Vagina (tissue), 2 donors: ENCODE results near the gene ADAM15. TPM values are rescaled to one million over a fixed set of nuclear protein-coding genes. Genes with fewer than 3 reads are reported as not detected.

Source experiments
- DNase-seq, 2 donors: peaks; one replicate each; pipeline ENCODE4 v3.0.0-alpha.2; 2017; ENCODE audit errors: extremely low spot score in 2 of 2
- H3K27ac ChIP-seq: fragments of 200-600 bp; sonication (generic); one replicate; pipeline ENCODE4 v1.5.1; 2019
- H3K27me3 ChIP-seq: fragments of 200-600 bp; sonication (generic); one replicate; pipeline ENCODE4 v1.5.1; 2019
- H3K36me3 ChIP-seq, 2 donors: fragments of 200-600 bp; sonication (generic); one replicate each; pipeline ENCODE4 v1.5.1; 2017 to 2019
- H3K4me1 ChIP-seq: fragments of 200-600 bp; sonication (generic); one replicate; pipeline ENCODE4 v1.5.1; 2019
- H3K4me3 ChIP-seq, 2 donors: fragments of 200-600 bp; sonication (generic); 1 replicate in 1 of 2; 2 replicates in 1 of 2; pipeline ENCODE4 v1.5.1; 2016 to 2019
- H3K9me3 ChIP-seq: fragments of 200-600 bp; sonication (generic); one replicate; pipeline ENCODE4 v1.5.1; 2019
- CTCF ChIP-seq, 3 experiments: fragments of 450-650 bp in 2 of 3; fragments of 200-600 bp in 1 of 3; sonication (generic) in 1 of 3; IDR thresholded peaks; one replicate each; pipeline ENCODE4 v1.5.1; 2017 to 2019; ENCODE audit warnings: antibody characterized with exemption in 3 of 3, mild to moderate bottlenecking in 2 of 3, moderate library complexity in 2 of 3
- POLR2A ChIP-seq, 2 donors: fragments of 450-650 bp; IDR thresholded peaks; one replicate each; pipeline ENCODE4 v1.6.1; 2017; ENCODE audit warnings: antibody characterized with exemption in 2 of 2, mild to moderate bottlenecking in 2 of 2, moderate library complexity in 2 of 2
- POLR2AphosphoS5 ChIP-seq, 2 donors: sonication (generic); formaldehyde crosslinking; IDR thresholded peaks; one replicate each; pipeline ENCODE4 v1.9.0; 2017; ENCODE audit warnings: antibody characterized with exemption in 2 of 2, mild to moderate bottlenecking in 2 of 2, low read depth in 1 of 2; ENCODE audit not compliant: insufficient read depth in 1 of 2
- intact Hi-C: fragments of 100-400 bp; cut with DNase I; formaldehyde crosslinking; loops from one replicate; pipeline ENCODE4 v1.15.1; 2023
- total RNA-seq: library from RNA; depleted of rRNA; stranded (reverse); fragments of >200 nt; gene quantifications from one replicate; pipeline ENCODE4 v1.2.3, GENCODE V29; 2016

Gene ADAM15
- total RNA-seq, 1 donor from 2014 or later = 193 TPM

GRCh38 chr1:155062702-155063411, 11.7 kb downstream of the ADAM15 start:
- Histone ChIP-seq H3K27me3 (no peaks in the 10 kb centered on the region), H3K27ac (peak overlapping the region; percentile 79), H3K36me3 (peaks cover 0 to 31% of the 10 kb centered on the region in 2 donors), H3K4me1 (peaks cover 34% of the 10 kb centered on the region), H3K9me3 (no peaks in the 10 kb centered on the region), H3K4me3 (peak overlapping the region; percentile 71 to 84)
- no peak for TF ChIP-seq POLR2AphosphoS5 (IDR thresholded peaks at IDR 0.05; ENCODE audit: insufficient read depth in 1 of 2, low read depth in 1 of 2)
- peak; percentile 52 to 73 (median 58) for TF ChIP-seq CTCF (IDR thresholded peaks at IDR 0.05)
- intact Hi-C loops = loop anchor here (2.0 to 10.0 kb wide), 4 partner anchors 22 to 498 kb away; partner anchors contain the start of genes CHRNB2, PMVK and PYGO2
- no peak for DNase-seq

- intact Hi-C loops = loop anchor here (2.0 to 10.0 kb wide), 4 partner anchors 21 to 499 kb away; partner anchors contain the start of genes CHRNB2, PMVK and PYGO2
- Histone ChIP-seq H3K4me1 (peaks cover 34% of the 10 kb centered on the region), H3K4me3 (peak within 1 kb of the TSS; percentile 71 to 84), H3K27ac (peak within 1 kb of the TSS; percentile 79), H3K9me3 (no peaks in the 10 kb centered on the region), H3K36me3 (peaks cover 0 to 23% of the 10 kb centered on the region in 2 donors), H3K27me3 (no peaks in the 10 kb centered on the region)
- TF ChIP-seq POLR2A (IDR thresholded peaks at IDR 0.05) (peak in 1 of 2 donors; percentile 7), CTCF (IDR thresholded peaks at IDR 0.05) (no peak), POLR2AphosphoS5 (IDR thresholded peaks at IDR 0.05; ENCODE audit: insufficient read depth in 1 of 2, low read depth in 1 of 2) (peak; percentile 65 to 74)
- DNase-seq = no peak
Observed at GRCh38 chr1:155063550-155064110, 12.5 kb downstream of the ADAM15 start, which contains the start of gene EFNA4. EFNA4 (plus strand) TSS chr1:155063740; CDS start chr1:155063824, 84 bp downstream.

- Histone ChIP-seq H3K36me3 (peaks cover 0 to 19% of the 10 kb centered on the region in 2 donors), H3K4me1 (peaks cover 34% of the 10 kb centered on the region), H3K27ac (peak overlapping the region; percentile 79), H3K4me3 (peak overlapping the region; percentile 71 to 84), H3K9me3 (no peaks in the 10 kb centered on the region), H3K27me3 (no peaks in the 10 kb centered on the region)
- intact Hi-C loops = loop anchor here (5.0 to 10.0 kb wide), 3 partner anchors 99 to 499 kb away; partner anchors contain the start of genes CHRNB2, PMVK and PYGO2
- DNase-seq = no peak
- TF ChIP-seq CTCF (IDR thresholded peaks at IDR 0.05) = no peak
- TF ChIP-seq POLR2AphosphoS5 (IDR thresholded peaks at IDR 0.05; ENCODE audit: insufficient read depth in 1 of 2, low read depth in 1 of 2) = no peak
- no peak for TF ChIP-seq POLR2A (IDR thresholded peaks at IDR 0.05)
Observed at GRCh38 chr1:155064111-155064831, 13.2 kb downstream of the ADAM15 start.

- intact Hi-C loops = loop anchor here (5.0 to 10.0 kb wide), 3 partner anchors 100 to 500 kb away; partner anchors contain the start of genes CHRNB2, PMVK and PYGO2
- peaks cover 41% of the 10 kb centered on the region for H3K4me1 ChIP-seq
- H3K9me3 ChIP-seq = no peaks in the 10 kb centered on the region
- no peak overlapping the region for H3K4me3 ChIP-seq
- H3K27me3 ChIP-seq = no peaks in the 10 kb centered on the region
- no peak for DNase-seq
- TF ChIP-seq POLR2AphosphoS5 (IDR thresholded peaks at IDR 0.05; ENCODE audit: insufficient read depth in 1 of 2, low read depth in 1 of 2) (no peak), CTCF (IDR thresholded peaks at IDR 0.05) (no peak), POLR2A (IDR thresholded peaks at IDR 0.05) (no peak)
- H3K27ac ChIP-seq = no peak overlapping the region
- peaks cover 0 to 13% of the 10 kb centered on the region in 2 donors for H3K36me3 ChIP-seq
Observed at GRCh38 chr1:155064832-155065429, 13.8 kb downstream of the ADAM15 start.
